ENCODE data around the gene FRMD1. TPM values are rescaled to one million over a fixed set of nuclear protein-coding genes. Genes with fewer than 3 reads are reported as not detected.

The FRMD1 gene
- total and polyA plus RNA-seq, 2 of the 8 experiments (the other 6 are each of a cell fraction or from before 2014, with no cell fraction given) = 0.36 TPM; not detected in 1

DNA sequence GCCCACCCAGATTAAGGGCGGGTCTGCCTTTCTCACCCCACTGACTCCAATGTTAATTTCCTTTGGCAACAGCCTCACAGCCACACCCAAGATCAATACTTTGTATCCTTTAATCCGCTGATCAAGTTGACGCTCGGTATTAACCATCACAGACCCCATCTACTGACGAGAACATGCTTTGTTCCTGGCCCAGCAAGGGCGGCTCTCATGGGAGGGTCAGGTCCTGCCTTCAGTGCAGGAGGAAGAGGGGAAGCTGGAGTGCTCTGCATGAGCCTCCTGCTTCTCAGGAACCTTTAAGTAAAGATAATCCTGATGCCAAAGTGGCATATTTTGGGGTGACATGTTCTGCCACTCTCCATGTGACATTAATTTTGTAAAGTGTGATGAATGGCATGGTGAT is 73.2 kb downstream of the FRMD1 start:
- peaks cover 0 to 2% of the 10 kb centered on the region in 2 experiments; a peak in 1 of 4 replicates for H3K9me3 ChIP-seq (ENCODE audit: insufficient read depth in 2 of 2, low read depth in 1 of 2, low read length in 1 of 2)
- no peak overlapping the region for H4K8ac ChIP-seq (ENCODE audit: extremely low read depth, insufficient read depth, low read length)
- H2AFZ ChIP-seq (ENCODE audit: low read length) = no peak overlapping the region
- no peak overlapping the region for H2BK20ac ChIP-seq (ENCODE audit: low read length)
- H4K5ac ChIP-seq (ENCODE audit: insufficient read length, low read depth, low read length) = no peak overlapping the region
- H3K4me2 ChIP-seq (ENCODE audit: insufficient read depth in 1 of 2, low read depth in 2 of 2, low read length in 2 of 2) = no peak overlapping the region
- no peak overlapping the region for H3K23ac ChIP-seq (ENCODE audit: insufficient read length)
- H3K14ac ChIP-seq (ENCODE audit: insufficient read length) = no peak overlapping the region
- no peaks in the 10 kb centered on the region for H4K20me1 ChIP-seq (replicated peaks in 1 of 2; ENCODE audit: control insufficient read depth in 1 of 2, insufficient read depth in 2 of 2, low read length in 2 of 2)
- WGBS, 2 experiments (ENCODE audit: extremely low coverage in 1 of 2, insufficient coverage in 1 of 2, insufficient read length in 1 of 2, insufficient replicate concordance in 2 of 2, low coverage in 1 of 2, low lambda C conversion rate in 2 of 2, missing lambda C conversion rate in 1 of 2) = 88% methylated on average over 6 of the region's 6 CpGs; no CpG with 5 or more reads in 1 of the 2 experiments
- no peak overlapping the region for H3K4me3 ChIP-seq (ENCODE audit: extremely low read depth in 1 of 4, insufficient read depth in 2 of 4, low read depth in 3 of 4, low read length in 4 of 4)
- H3K4ac ChIP-seq (replicated peaks; ENCODE audit: insufficient read length, low read depth, low read length) = no peak overlapping the region
- H3K18ac ChIP-seq (ENCODE audit: extremely low read depth, low read length) = no peak overlapping the region
- H3K56ac ChIP-seq (replicated peaks; ENCODE audit: insufficient read length, low read depth, low read length) = no peak overlapping the region
- H2BK5ac ChIP-seq (ENCODE audit: low read depth, low read length) = no peak overlapping the region
- no peaks in the 10 kb centered on the region for H3K23me2 ChIP-seq (ENCODE audit: low read depth, low read length)
- no peak overlapping the region for H3K27ac ChIP-seq (ENCODE audit: low read depth, low read length)
- no peak overlapping the region for H3K9ac ChIP-seq (replicated peaks in 1 of 4; ENCODE audit: extremely low read depth in 1 of 4, low read depth in 3 of 4, low read length in 3 of 4)
- FAIRE-seq (no peak), DNase-seq (ENCODE audit: low read depth in 1 of 2, low spot score in 2 of 2) (peak in 1 of 2 experiments; percentile 17)
- POLR2A ChIA-PET (ENCODE audit: partially characterized antibody) = no interaction called here
- CTCF ChIA-PET (ENCODE audit: partially characterized antibody) = interaction anchor here (0.8 to 1.6 kb wide), 2 partner anchors 17 to 566 kb away, joined by 3 read pairs; no protein-coding TSS in a partner anchor
- H4K91ac ChIP-seq (replicated peaks; ENCODE audit: insufficient read length, low read length) = no peak overlapping the region
- no peaks in the 10 kb centered on the region for H3K79me1 ChIP-seq (ENCODE audit: low read depth, low read length)
- no peak overlapping the region for H2AK5ac ChIP-seq (ENCODE audit: low read depth, low read length)
- no peaks in the 10 kb centered on the region for H3K4me1 ChIP-seq (replicated peaks in 1 of 4; ENCODE audit: control insufficient read depth in 3 of 4, insufficient read depth in 4 of 4, low read length in 3 of 4)
- H2BK15ac ChIP-seq (ENCODE audit: low read length) = no peak overlapping the region
- no peak overlapping the region for H2BK12ac ChIP-seq (ENCODE audit: low read depth, low read length)
- no peaks in the 10 kb centered on the region for H3K36me3 ChIP-seq (ENCODE audit: control insufficient read depth in 2 of 4, insufficient read depth in 4 of 4, low read length in 3 of 4)
- H3K79me2 ChIP-seq (ENCODE audit: control insufficient read depth in 1 of 2, insufficient read depth in 2 of 2, low read length in 2 of 2) = no peaks in the 10 kb centered on the region
- no peaks in the 10 kb centered on the region for H3K27me3 ChIP-seq (replicated peaks in 1 of 4; ENCODE audit: control insufficient read depth in 3 of 4, extremely low read depth in 1 of 4, insufficient read depth in 3 of 4, low read length in 3 of 4)
- H2BK120ac ChIP-seq (replicated peaks; ENCODE audit: low read depth, low read length) = no peak overlapping the region
- TF ChIP-seq ZNF274 (IDR thresholded peaks at IDR 0.05; ENCODE audit: borderline replicate concordance, extremely low read depth, low read length) = no peak
- no peak for TF ChIP-seq HDAC6 (IDR thresholded peaks at IDR 0.05; ENCODE audit: low read depth, low read length)
- TF ChIP-seq SUZ12 (IDR thresholded peaks at IDR 0.05; ENCODE audit: low read length) = no peak
- no peak for TF ChIP-seq POU5F1 (IDR thresholded peaks at IDR 0.05; ENCODE audit: low read depth, low read length)
- no peak for TF ChIP-seq BRCA1 (IDR thresholded peaks at IDR 0.05; ENCODE audit: low read depth, low read length)
- no peak for TF ChIP-seq SAP30 (IDR thresholded peaks at IDR 0.05; ENCODE audit: insufficient read depth, insufficient replicate concordance, low read length)
